HG02852 (cell line): Measurements from ENCODE around the gene GLIS1.
"Not testable (repeated sequence)": the region's sequence is repeated elsewhere in the genome, so short reads cannot be mapped to it uniquely, and the experiment has no call there.

Source experiments
- ATAC-seq: cut with Tn5 transposase; IDR thresholded peaks from one replicate; pipeline ENCODE4 v1.9.1; 2021; ENCODE audit warnings: mild to moderate bottlenecking, moderate library complexity; ENCODE audit not compliant: unreplicated experiment

The GLIS1 gene

GRCh38 chr1:53739109-53739681 lies at the start of gene GLIS1:
TSS of gene GLIS1 (minus strand) at chr1:53739164. CDS start at chr1:53738064, 1,100 bp downstream.
- peak; percentile 98 for ATAC-seq

GRCh38 chr1:53787655-53788054 lies 48.7 kb upstream of the GLIS1 start:
- ATAC-seq: no peak

- ATAC-seq: no peak
These were observed 44.1 kb upstream of the GLIS1 start for GRCh38 chr1:53783056-53783455.

GRCh38 chr1:53781654-53782053 lies 42.7 kb upstream of the GLIS1 start:
- ATAC-seq: no peak

GRCh38 chr1:53777272-53777671 lies 38.3 kb upstream of the GLIS1 start:
- ATAC-seq: no peak

GRCh38 chr1:53771648-53772047 lies 32.7 kb upstream of the GLIS1 start:
- no peak for ATAC-seq

GRCh38 chr1:53769780-53770179 lies 30.8 kb upstream of the GLIS1 start:
- ATAC-seq: no peak

- no peak for ATAC-seq
These were observed 30.2 kb upstream of the GLIS1 start for GRCh38 chr1:53769184-53769583.

GRCh38 chr1:53766831-53767405 lies 28.0 kb upstream of the GLIS1 start:
- ATAC-seq: no peak

- ATAC-seq: no peak
These were observed 27.3 kb upstream of the GLIS1 start for GRCh38 chr1:53766194-53766742.

GRCh38 chr1:53765657-53766056 lies 26.7 kb upstream of the GLIS1 start:
- no peak for ATAC-seq

- ATAC-seq: no peak
These were observed 24.9 kb upstream of the GLIS1 start for GRCh38 chr1:53763911-53764310.

GRCh38 chr1:53763461-53763860 lies 24.5 kb upstream of the GLIS1 start:
- ATAC-seq: no peak

GRCh38 chr1:53760497-53760896 lies 21.5 kb upstream of the GLIS1 start:
- not testable (repeated sequence) for ATAC-seq

- no peak for ATAC-seq
These were observed 16.9 kb upstream of the GLIS1 start for GRCh38 chr1:53755874-53756273.

- no peak for ATAC-seq
These were observed 15.7 kb upstream of the GLIS1 start for GRCh38 chr1:53754484-53755312.

GRCh38 chr1:53752281-53752680 lies 13.3 kb upstream of the GLIS1 start:
- no peak for ATAC-seq

- ATAC-seq: no peak
These were observed 8.9 kb upstream of the GLIS1 start for GRCh38 chr1:53747841-53748240.

GRCh38 chr1:53740621-53741105 lies 1.7 kb upstream of the GLIS1 start:
- no peak for ATAC-seq

- peak; percentile 26 for ATAC-seq
These were observed 507 bp downstream of the GLIS1 start for GRCh38 chr1:53738205-53739108.
